Measurements from ENCODE around the gene STARD10. TPM values are rescaled to one million over a fixed set of nuclear protein-coding genes. Genes with fewer than 3 reads are reported as not detected.

Gene STARD10
- total RNA-seq, 4 donors from 2014 or later, result 39.1 to 103 (median 71.1) TPM

DNA sequence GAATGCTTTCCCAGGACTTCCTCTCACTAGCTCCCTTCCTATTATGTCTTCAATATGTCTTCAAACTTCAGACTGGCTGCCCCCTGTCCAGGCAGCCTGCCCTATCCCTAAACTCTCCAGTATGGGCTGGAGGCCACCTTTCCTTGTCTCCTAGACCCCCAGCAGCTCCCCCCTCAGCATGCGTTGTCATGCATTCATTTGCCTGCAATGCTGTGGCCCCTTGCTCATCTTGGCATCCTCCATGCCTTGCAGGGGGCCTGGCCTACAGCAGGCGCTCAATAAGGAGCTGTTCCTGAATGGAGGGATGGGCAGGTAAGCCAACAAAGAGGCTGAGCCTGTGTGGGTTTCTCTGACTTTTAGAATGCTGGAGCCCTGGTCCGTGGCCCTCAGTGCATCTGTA, 25.3 kb downstream of the STARD10 start:
- TF ChIP-seq, protein P1, sequence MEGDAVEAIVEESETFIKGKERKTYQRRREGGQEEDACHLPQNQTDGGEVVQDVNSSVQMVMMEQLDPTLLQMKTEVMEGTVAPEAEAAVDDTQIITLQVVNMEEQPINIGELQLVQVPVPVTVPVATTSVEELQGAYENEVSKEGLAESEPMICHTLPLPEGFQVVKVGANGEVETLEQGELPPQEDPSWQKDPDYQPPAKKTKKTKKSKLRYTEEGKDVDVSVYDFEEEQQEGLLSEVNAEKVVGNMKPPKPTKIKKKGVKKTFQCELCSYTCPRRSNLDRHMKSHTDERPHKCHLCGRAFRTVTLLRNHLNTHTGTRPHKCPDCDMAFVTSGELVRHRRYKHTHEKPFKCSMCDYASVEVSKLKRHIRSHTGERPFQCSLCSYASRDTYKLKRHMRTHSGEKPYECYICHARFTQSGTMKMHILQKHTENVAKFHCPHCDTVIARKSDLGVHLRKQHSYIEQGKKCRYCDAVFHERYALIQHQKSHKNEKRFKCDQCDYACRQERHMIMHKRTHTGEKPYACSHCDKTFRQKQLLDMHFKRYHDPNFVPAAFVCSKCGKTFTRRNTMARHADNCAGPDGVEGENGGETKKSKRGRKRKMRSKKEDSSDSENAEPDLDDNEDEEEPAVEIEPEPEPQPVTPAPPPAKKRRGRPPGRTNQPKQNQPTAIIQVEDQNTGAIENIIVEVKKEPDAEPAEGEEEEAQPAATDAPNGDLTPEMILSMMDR (IDR thresholded peaks at IDR 0.05 in 4 of 5, conservative IDR thresholded peaks at IDR 0.05 in 1 of 5), result no peak
- TF ChIP-seq POLR2A (IDR thresholded peaks at IDR 0.05), result no peak
- no peaks in the 10 kb centered on the region for H3K36me3 ChIP-seq
- intact Hi-C loops (cut with DNase I; ENCODE audit: low total_unique reads), result no loop called here
- no peaks in the 10 kb centered on the region for H3K27me3 ChIP-seq
- H3K4me1 ChIP-seq, result peaks cover 11 to 14% of the 10 kb centered on the region in 2 donors
- in situ Hi-C loops (cut with MboI; ENCODE audit: low sequenced_read_pairs in 4 of 4), result no loop called here
- no peak overlapping the region for H3K4me3 ChIP-seq
- DNase-seq (no peak), ATAC-seq (no peak)
- H3K9me3 ChIP-seq, result no peaks in the 10 kb centered on the region
- H3K27ac ChIP-seq, result no peak overlapping the region

DNA sequence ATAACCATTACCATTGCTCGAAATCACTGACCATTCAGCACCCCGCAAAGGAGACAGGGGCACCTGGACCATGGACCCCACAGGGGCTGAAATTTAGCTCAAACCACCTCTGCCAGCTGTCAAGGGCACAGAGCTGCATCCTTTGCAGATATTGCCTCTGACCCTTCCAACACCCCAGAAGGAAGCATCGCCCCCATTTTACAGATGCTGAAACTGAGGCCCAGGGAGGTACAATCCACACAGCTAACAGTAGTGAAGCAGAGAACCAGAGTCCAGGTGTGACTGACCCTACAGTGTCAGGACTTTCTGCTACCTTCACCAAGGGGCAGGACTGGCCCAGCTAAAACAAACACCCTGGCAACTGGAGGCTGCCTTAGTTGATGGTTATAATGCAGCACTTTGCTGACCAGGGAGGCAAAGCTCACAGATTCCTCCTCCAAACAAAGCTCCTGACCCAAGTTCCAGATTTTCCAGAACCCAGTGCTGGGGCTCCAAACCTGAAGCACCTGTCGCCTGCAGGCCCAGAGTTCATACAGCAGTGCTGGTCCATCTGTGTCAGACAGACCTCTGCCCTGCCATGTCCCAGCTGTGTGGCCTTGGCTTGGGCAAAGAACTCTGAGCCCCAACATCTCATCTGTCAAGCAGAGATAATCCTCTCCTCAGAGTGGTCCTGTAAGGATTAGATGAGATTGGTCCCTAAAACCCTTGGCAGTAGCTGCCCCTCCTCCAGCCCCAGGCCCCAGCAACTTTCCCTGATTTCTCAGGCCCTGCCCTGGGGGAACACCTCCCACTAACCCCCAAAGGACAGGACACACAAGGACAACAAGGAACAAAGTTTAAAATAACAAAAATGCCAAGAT, 26.4 kb downstream of the STARD10 start:
- Histone ChIP-seq H3K9me3 (no peaks in the 10 kb centered on the region), H3K27me3 (no peaks in the 10 kb centered on the region), H3K4me1 (peaks cover 0 to 3% of the 10 kb centered on the region in 2 donors), H3K4me3 (no peak overlapping the region), H3K27ac (no peak overlapping the region), H3K36me3 (no peaks in the 10 kb centered on the region)
- DNase-seq, result no peak
- TF ChIP-seq, protein P1 (IDR thresholded peaks at IDR 0.05 in 4 of 5, conservative IDR thresholded peaks at IDR 0.05 in 1 of 5), result no peak
- in situ Hi-C loops (cut with MboI; ENCODE audit: low sequenced_read_pairs in 4 of 4), result no loop called here
- intact Hi-C loops (cut with DNase I; ENCODE audit: low total_unique reads), result no loop called here
- ATAC-seq, result no peak

DNA sequence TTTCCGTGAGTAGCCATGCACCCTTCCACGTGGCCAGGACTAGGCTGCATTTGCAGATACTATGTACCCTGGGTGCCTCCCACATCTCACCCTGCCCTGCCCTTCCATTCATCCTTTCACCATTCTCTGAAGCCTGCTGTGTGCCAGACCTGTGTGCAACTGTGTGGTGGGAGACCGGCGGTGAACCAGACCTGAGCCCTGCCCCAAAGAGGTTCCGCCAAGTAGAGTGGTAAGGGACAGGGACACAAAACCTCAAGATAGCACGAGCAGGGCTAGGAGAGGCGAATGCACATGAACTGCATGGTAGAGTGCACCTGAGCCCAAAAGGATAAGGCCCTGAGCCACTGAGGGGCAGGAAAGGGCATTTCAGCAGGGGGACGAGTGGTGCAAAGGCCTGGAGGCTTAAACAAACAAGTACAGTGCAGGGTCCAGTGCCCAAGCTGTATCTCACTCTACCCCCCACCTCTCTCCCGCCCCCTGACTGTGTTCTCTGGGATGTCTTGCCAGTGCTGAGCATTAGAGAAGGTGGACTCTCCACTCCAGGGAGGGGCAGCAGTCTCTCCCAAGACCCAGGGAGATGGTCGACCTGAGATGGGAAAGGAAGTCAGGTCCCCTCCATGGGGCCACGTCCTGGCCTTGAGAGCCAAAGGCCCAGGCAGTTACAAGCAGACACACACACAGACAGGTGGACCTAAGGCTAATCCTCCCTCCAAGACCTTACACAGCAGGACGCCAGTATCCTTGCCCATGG, 27.5 kb downstream of the STARD10 start:
- no peaks in the 10 kb centered on the region for H3K9me3 ChIP-seq
- intact Hi-C loops (cut with DNase I; ENCODE audit: low total_unique reads) (no loop called here), in situ Hi-C loops (cut with MboI; ENCODE audit: low sequenced_read_pairs in 4 of 4) (no loop called here)
- DNase-seq (no peak), ATAC-seq (no peak)
- no peaks in the 10 kb centered on the region for H3K27me3 ChIP-seq
- TF ChIP-seq, protein P1 (IDR thresholded peaks at IDR 0.05 in 4 of 5, conservative IDR thresholded peaks at IDR 0.05 in 1 of 5), result no peak
- TF ChIP-seq POLR2A (IDR thresholded peaks at IDR 0.05), result no peak
- H3K4me3 ChIP-seq, result no peak overlapping the region
- H3K4me1 ChIP-seq, result no peaks in the 10 kb centered on the region
- H3K27ac ChIP-seq, result no peak overlapping the region
- no peaks in the 10 kb centered on the region for H3K36me3 ChIP-seq

DNA sequence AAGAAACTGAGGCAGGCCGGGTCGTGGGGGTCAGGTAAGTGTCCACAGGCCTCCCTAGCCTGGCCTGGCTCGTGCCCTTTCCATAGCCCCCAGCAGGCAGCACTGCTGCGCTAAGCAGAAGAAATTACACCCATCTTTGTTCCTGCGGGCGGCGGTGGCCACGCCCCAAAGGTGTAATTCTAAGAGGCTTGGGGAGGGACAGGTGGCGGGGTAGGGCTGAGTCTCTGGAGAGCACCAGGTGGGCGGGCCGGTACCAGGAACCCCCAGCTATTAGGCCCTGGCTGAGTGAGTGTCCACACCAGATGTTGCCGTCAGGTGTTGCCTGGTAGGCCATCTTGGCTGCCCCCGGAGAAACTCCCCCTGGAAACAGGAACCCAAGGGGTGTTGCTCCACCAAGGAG, 29.3 kb downstream of the STARD10 start:
- ATAC-seq (no peak), DNase-seq (no peak)
- Histone ChIP-seq H3K27me3 (no peaks in the 10 kb centered on the region), H3K9me3 (no peaks in the 10 kb centered on the region), H3K36me3 (no peaks in the 10 kb centered on the region), H3K4me3 (no peak overlapping the region), H3K4me1 (peaks cover 7 to 13% of the 10 kb centered on the region in 2 donors), H3K27ac (no peak overlapping the region)
- TF ChIP-seq, protein P1 (IDR thresholded peaks at IDR 0.05 in 4 of 5, conservative IDR thresholded peaks at IDR 0.05 in 1 of 5), result no peak
- no peak for TF ChIP-seq POLR2A (IDR thresholded peaks at IDR 0.05)
- intact Hi-C loops (cut with DNase I; ENCODE audit: low total_unique reads), result no loop called here
- in situ Hi-C loops (cut with MboI; ENCODE audit: low sequenced_read_pairs in 4 of 4), result no loop called here

All from gastrocnemius medialis (tissue), 4 donors.